Activated naive CD8-positive, alpha-beta T cell (primary cell): ENCODE measurements around the gene KIAA0753.
"Not testable (repeated sequence)": the region's sequence is repeated elsewhere in the genome, so short reads cannot be mapped to it uniquely, and the experiment has no call there.

Experiments used
- H3K27ac Mint-ChIP-seq: one replicate; pipeline ENCODE4 v1.8.0; 2021; ENCODE audit warnings: mixed read lengths
- H3K27me3 Mint-ChIP-seq: one replicate; pipeline ENCODE4 v1.8.0; 2021; ENCODE audit warnings: mixed read lengths
- H3K36me3 Mint-ChIP-seq: one replicate; pipeline ENCODE4 v1.8.0; 2021; ENCODE audit warnings: mixed read lengths
- H3K4me1 Mint-ChIP-seq: one replicate; pipeline ENCODE4 v1.8.0; 2021; ENCODE audit warnings: low read depth, mixed read lengths
- H3K4me3 Mint-ChIP-seq: one replicate; pipeline ENCODE4 v1.8.0; 2021; ENCODE audit warnings: mild to moderate bottlenecking, mixed read lengths
- H3K9me3 Mint-ChIP-seq: one replicate; pipeline ENCODE4 v1.8.0; 2021; ENCODE audit warnings: low read depth, mixed read lengths

The KIAA0753 gene

DNA sequence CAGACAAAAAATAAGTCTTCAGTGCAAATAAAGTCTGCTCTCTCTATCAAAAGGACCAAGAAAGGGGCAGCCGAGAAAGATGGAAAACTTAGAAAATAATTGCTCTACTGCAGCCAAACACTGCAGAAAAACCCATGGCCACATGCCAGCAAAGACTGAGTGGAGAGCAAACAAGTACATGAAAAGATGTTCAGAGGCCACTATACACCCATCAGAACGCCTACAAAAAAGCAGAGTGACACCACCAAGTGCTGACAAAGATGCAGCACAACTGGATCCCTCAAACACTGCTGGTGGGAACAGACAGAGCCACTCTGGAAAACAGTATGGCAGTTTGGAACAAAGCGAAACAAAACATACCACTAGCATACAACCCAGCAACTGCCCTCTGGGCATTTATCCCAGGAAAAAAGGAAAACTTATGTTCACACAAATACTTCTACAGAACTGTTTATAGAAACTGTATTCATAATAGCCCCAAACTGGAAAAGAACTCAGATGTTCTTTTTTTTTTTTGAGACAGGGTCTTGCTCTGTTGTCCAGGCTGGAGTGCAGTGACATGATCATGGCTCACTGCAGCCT, 36.7 kb downstream of the KIAA0753 start:
- peaks cover 10% of the 10 kb centered on the region for H3K36me3 Mint-ChIP-seq
- H3K4me3 Mint-ChIP-seq: no peak overlapping the region
- no peaks in the 10 kb centered on the region for H3K9me3 Mint-ChIP-seq
- no peaks in the 10 kb centered on the region for H3K4me1 Mint-ChIP-seq
- no peak overlapping the region for H3K27ac Mint-ChIP-seq
- no peaks in the 10 kb centered on the region for H3K27me3 Mint-ChIP-seq

DNA sequence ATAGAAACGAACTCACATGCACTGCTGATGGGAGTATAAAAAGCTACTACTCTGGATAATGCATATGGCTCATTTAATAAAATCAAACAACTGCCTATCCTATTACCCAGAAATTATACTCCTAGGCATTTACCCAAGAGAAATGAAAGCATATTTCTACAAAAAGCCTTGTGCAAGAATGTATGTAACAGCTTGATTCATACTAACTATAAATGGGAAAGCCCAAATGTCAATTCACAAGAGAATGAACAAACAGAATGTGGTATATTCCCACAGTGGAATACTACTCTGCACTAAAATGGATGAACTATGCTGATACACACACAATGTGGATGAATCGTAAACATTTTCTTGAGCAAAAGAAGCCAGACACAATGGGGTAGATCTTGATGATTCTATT, 38.4 kb downstream of the KIAA0753 start:
- Mint-ChIP-seq H3K4me3 (no peak overlapping the region), H3K27me3 (no peaks in the 10 kb centered on the region), H3K27ac (no peak overlapping the region), H3K9me3 (no peaks in the 10 kb centered on the region), H3K4me1 (no peaks in the 10 kb centered on the region), H3K36me3 (peaks cover 10% of the 10 kb centered on the region)

DNA sequence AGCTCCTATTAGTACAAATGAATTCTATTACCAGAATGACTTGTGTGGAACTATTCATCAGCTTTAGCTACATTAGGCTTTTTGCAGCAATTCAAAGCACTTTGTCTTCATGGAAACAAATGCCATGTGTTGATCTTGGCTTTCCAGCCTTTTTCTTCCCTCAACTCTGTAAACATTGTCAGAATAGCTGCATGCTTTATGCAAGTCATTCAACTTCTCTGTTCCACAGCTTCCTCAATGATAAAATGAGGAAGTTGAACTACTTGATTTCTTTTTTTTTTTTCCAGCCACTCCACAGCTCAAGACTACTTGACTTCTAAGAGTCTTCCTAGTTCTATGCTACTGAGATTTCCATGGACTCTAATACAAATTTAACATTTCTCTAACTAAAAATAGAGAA, 41.1 kb downstream of the KIAA0753 start:
- Mint-ChIP-seq H3K4me3 (no peak overlapping the region), H3K36me3 (peaks cover 21% of the 10 kb centered on the region), H3K9me3 (no peaks in the 10 kb centered on the region), H3K27ac (no peak overlapping the region), H3K4me1 (no peaks in the 10 kb centered on the region), H3K27me3 (no peaks in the 10 kb centered on the region)

DNA sequence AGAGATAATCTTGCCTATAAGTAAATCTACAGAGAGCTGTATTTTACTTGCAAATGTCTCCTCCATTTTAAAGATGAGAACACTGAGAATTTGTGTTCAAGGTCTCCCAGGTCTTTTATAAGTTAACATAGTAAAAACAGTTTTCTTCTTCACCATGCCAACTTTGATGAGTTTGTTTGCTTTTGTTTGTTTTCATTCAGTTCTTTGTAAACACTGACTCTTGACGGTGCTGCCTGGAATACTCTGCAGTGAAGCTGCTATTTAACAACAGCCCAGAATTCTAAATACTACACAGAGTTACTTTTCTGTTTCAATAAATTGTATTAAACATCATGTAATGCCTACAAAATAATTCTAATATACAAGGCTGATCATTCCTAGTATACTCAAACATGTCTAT, 42.8 kb downstream of the KIAA0753 start:
- Mint-ChIP-seq H3K9me3 (no peaks in the 10 kb centered on the region), H3K4me1 (no peaks in the 10 kb centered on the region), H3K27me3 (no peaks in the 10 kb centered on the region), H3K27ac (no peak overlapping the region), H3K36me3 (peaks cover 25% of the 10 kb centered on the region), H3K4me3 (no peak overlapping the region)

DNA sequence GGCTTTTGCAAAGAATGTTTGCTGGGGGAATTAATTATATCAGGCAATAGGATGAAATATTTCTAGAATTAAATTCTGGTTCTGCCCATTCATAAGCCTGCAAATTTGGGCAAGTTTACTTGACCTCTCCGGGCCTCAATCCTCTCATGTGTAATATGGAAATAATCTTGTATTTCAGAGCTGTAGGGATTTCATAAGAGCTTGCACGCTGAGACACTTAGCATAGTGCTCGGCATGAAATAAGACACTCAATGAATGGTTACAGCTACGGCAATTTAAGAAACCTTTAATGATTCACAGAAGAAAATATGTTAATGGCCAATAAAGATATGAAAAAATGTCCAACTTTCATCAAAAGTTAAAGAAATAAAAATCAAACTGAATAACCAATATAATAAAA, 43.6 kb downstream of the KIAA0753 start:
- Mint-ChIP-seq H3K9me3 (no peaks in the 10 kb centered on the region), H3K4me3 (no peak overlapping the region), H3K4me1 (no peaks in the 10 kb centered on the region), H3K27ac (no peak overlapping the region), H3K27me3 (no peaks in the 10 kb centered on the region), H3K36me3 (peaks cover 23% of the 10 kb centered on the region)

DNA sequence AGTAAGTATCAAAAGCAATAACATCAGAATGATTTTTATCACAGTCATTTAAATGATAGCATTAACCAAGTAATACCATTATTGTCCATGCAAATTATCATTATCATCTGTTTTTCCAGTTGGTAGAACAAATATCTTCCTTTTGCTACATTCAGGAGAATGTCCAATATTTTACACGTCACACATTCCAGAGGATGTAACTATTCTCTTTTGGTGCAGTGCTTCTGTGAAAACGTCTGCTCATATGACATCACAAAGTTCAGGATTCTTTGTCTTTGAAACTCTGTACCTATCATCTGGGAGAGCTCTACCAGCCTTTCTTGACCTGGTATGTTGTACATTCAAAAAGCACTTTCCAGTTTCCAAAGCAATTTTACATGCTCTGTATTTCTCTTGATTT, 44.0 kb downstream of the KIAA0753 start:
- H3K4me3 Mint-ChIP-seq: no peak overlapping the region
- H3K27me3 Mint-ChIP-seq: no peaks in the 10 kb centered on the region
- H3K4me1 Mint-ChIP-seq: no peaks in the 10 kb centered on the region
- peaks cover 27% of the 10 kb centered on the region for H3K36me3 Mint-ChIP-seq
- H3K27ac Mint-ChIP-seq: no peak overlapping the region
- H3K9me3 Mint-ChIP-seq: no peaks in the 10 kb centered on the region

DNA sequence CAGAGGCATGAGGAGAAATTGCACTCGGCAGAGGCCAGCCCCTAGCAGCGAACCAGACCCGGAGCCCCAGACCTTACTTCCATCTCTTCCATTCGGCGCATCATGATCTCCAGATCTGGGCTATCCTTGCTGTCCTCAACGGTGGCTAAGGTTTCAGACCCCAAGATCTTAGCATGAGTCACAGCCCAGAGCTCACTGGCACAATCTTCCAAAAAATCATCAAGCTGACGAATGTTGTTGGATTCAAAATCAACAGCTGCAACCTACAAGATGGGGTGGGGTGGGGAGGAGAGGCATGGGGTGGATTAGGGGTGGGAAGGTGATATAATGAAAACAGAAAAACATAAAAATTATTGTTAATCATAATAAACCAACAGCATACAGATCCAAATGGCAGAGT, 44.4 kb downstream of the KIAA0753 start:
- no peak overlapping the region for H3K4me3 Mint-ChIP-seq
- no peaks in the 10 kb centered on the region for H3K27me3 Mint-ChIP-seq
- no peak overlapping the region for H3K27ac Mint-ChIP-seq
- H3K4me1 Mint-ChIP-seq: no peaks in the 10 kb centered on the region
- H3K36me3 Mint-ChIP-seq: peaks cover 28% of the 10 kb centered on the region
- no peaks in the 10 kb centered on the region for H3K9me3 Mint-ChIP-seq

DNA sequence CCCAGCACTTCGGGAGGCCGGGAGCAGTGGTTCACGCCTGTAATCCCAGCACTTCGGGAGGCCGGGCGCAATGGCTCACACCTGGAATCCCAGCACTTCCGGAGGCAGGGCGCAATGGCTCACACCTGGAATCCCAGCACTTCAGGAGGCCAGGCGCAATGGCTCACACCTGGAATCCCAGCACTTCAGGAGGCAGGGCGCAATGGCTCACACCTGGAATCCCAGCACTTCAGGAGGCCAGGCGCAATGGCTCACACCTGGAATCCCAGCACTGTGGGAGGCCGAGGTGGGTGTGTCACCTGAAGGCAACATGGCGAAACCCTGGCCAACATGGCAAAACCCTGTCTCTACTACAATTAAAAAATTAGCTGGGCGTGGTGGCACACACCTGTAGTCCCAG, 47.1 kb downstream of the KIAA0753 start:
- H3K36me3 Mint-ChIP-seq: peaks cover 25% of the 10 kb centered on the region
- not testable (repeated sequence) for H3K9me3 Mint-ChIP-seq, H3K4me1 Mint-ChIP-seq, H3K27ac Mint-ChIP-seq, H3K4me3 Mint-ChIP-seq, H3K27me3 Mint-ChIP-seq

DNA sequence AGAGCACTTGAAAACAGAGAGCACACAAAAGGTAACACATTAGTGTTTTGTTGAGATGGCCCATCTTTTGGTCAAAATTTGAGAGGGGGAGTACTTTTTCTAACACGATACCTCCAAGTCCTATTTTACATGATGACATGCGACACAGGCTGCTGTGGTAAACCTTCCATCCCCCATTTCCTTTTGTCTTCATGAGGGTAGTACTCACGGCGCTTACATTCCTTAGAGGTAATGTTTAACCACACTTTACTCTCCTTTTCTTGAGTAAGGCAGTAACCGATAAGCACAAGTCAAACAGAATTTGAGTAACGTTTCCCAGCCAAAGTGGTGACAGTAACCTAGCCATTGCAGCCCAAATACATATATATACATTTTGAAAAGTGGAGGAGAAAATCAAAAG, 48.3 kb downstream of the KIAA0753 start:
- Mint-ChIP-seq H3K4me1 (no peaks in the 10 kb centered on the region), H3K27me3 (no peaks in the 10 kb centered on the region), H3K4me3 (no peak overlapping the region), H3K9me3 (no peaks in the 10 kb centered on the region), H3K27ac (no peak overlapping the region), H3K36me3 (peaks cover 30% of the 10 kb centered on the region)

DNA sequence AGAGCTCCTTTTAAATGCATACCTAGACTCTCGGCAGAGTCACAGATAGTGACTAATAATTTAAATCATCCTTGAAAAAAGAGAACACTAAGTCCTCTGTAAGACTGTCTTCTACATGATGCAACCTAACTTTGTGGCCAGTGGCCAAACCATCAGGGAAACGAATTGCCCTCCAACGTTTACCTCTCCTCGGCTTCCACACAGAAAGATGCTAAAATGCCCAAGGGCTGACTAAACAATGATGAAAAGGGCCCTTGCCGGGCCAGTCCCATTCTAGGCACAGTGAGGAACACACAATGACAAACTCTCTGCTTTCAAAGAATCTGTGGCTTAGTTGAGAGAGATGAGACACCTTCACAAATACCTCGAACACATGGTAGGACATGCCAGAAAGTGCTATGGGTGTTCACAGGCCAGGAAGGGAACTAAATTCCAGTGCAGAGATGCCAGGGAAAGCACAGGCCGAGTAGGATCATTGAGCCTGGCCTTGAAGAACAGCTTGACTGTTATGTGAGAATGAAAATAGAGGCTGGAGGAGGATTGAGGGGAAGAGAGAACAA, 48.8 kb downstream of the KIAA0753 start:
- H3K27ac Mint-ChIP-seq: no peak overlapping the region
- H3K27me3 Mint-ChIP-seq: no peaks in the 10 kb centered on the region
- H3K4me1 Mint-ChIP-seq: no peaks in the 10 kb centered on the region
- no peak overlapping the region for H3K4me3 Mint-ChIP-seq
- H3K36me3 Mint-ChIP-seq: peaks cover 28% of the 10 kb centered on the region
- H3K9me3 Mint-ChIP-seq: no peaks in the 10 kb centered on the region

DNA sequence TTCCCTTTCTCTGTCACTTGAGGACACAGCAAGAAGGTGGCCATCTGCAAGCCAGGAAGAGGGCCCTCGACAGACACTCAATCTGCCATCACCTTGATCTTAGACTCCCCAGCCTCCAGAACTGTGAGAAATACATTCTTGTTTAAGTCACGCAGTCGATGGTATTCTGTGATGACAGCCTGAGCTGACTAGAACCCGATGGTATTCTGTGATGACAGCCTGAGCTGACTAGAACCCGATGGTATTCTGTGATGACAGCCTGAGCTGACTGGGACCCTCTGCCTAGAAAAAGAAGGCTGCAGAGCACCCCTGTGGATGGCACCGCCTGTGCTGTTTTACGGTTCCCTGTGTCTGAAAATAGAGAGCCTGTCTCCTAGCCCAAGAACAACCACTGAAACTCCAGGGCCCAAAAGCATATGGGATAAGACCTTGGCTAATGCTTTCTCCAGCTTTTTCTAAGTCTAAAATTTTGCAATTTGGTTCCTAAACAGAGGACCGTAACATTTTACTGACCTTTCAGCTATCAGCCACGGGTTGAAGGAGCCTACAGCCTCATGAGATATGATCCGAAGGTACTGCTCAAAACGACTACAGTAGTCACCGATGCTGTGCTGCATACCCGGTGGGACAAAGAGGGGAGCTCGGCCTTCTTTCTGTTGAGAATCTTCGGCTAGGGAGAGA, 51.1 kb downstream of the KIAA0753 start:
- H3K9me3 Mint-ChIP-seq: peaks cover 6% of the 10 kb centered on the region
- H3K36me3 Mint-ChIP-seq: peaks cover 32% of the 10 kb centered on the region
- no peak overlapping the region for H3K4me3 Mint-ChIP-seq

DNA sequence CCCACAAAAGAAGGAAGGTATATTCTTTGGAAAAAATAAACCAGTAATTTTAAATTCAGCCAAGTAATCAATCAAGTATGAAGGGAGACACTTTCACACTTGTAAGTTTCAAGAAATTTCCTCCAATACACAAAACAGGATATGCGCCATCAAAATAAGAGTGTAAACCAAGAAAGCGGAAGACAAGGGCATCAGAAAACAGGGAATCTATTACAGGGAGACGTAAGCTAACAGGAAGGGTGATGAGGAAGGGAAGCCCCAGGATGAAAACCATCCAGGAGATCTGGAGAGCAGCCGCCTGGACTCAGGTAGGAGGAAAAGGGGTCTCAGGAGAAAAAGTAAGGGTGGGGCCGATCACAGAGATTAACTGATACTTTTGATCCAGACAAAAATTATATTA, 52.3 kb downstream of the KIAA0753 start:
- no peak overlapping the region for H3K4me3 Mint-ChIP-seq
- peaks cover 38% of the 10 kb centered on the region for H3K36me3 Mint-ChIP-seq
- H3K4me1 Mint-ChIP-seq: no peaks in the 10 kb centered on the region
- H3K27me3 Mint-ChIP-seq: no peaks in the 10 kb centered on the region
- H3K27ac Mint-ChIP-seq: no peak overlapping the region
- peaks cover 6% of the 10 kb centered on the region for H3K9me3 Mint-ChIP-seq

More for the DNA sequence above, 51.1 kb downstream of the KIAA0753 start:
- no peaks in the 10 kb centered on the region for H3K4me1 Mint-ChIP-seq
- H3K27me3 Mint-ChIP-seq: no peaks in the 10 kb centered on the region
- no peak overlapping the region for H3K27ac Mint-ChIP-seq

DNA sequence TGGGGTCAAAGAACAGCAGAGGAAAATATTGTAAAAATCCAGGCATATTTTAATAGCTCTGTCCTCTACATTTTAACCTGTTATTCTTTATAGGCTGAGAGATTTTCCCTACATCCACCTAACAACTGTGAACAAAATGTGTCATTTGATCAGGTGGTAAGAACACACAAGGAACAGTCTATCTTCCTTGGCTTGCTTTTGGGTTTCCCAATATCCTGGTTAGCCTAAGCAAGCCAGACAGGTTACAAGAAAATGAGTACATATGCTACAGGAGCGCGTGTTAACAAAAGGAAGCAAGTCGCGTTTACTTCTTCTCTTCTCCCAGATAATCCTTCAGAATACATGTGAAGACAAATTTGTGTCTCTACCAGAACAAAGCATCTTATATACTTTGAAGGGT, 53.2 kb downstream of the KIAA0753 start:
- Mint-ChIP-seq H3K4me1 (no peaks in the 10 kb centered on the region), H3K27ac (no peak overlapping the region), H3K4me3 (no peak overlapping the region), H3K27me3 (no peaks in the 10 kb centered on the region), H3K9me3 (peaks cover 6% of the 10 kb centered on the region), H3K36me3 (peaks cover 46% of the 10 kb centered on the region)

DNA sequence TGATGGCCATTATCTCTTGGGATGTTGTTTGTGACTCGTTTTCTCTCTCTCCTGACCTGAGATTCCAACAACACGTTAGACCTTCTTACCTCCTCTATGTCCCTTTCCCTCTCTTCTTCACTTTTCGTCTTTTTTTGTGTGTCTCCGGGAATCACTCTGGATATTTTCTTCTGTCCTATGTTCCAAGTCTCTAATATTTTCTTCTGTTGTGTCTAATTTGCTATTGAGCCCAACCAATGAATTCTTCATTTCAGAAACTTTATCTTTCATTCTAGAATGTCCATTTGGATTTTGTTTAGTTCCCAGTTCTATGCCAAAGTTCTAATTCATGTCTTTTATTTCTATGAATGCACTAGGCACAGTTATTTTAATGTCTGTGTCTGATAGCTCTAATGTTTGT, 57.1 kb downstream of the KIAA0753 start:
- Mint-ChIP-seq H3K4me1 (no peaks in the 10 kb centered on the region), H3K27ac (no peak overlapping the region), H3K9me3 (peaks cover 6% of the 10 kb centered on the region), H3K4me3 (no peak overlapping the region), H3K36me3 (peaks cover 38% of the 10 kb centered on the region), H3K27me3 (no peaks in the 10 kb centered on the region)

DNA sequence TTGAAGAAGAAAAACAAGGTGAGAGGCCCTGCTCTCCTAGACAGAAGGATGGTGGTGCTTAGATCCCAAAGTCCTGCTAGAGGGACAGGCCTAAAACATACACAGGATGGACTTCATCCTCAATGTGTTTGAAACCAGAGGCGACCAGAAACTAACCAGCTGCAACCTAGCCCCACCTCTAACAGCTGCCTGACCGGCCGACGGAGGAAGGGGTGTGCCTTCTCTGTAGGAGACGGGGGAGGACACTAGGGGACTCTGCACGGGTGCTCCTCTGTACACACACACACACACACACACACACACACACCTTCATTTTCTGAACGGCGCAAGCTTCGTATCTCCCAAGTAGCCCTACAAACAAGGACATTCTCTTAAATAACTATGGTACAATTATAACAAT, 59.9 kb downstream of the KIAA0753 start:
- Mint-ChIP-seq H3K9me3 (peaks cover under 1% of the 10 kb centered on the region), H3K27ac (no peak overlapping the region), H3K4me1 (peaks cover 6% of the 10 kb centered on the region), H3K36me3 (peaks cover 24% of the 10 kb centered on the region), H3K27me3 (no peaks in the 10 kb centered on the region), H3K4me3 (no peak overlapping the region)

DNA sequence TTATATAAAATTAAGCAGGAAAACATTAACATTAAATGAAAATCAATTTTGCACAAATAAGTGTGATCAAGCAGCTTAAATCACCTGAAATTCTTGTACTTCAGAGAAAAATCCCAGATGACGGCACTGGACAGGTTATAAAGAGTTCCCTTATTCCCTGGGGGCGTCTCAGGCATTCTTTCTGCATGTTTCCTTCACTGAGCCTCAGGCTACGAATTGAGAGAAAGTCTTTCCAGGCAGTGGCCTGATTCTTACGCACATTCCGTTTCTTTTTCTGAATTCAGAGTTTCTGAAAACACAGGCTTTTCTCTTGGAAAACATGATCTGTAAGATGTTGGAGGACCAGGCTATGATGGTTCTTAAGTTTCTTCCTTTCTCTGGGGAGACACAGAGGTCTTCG, 62.0 kb downstream of the KIAA0753 start:
- Mint-ChIP-seq H3K27ac (no peak overlapping the region), H3K9me3 (no peaks in the 10 kb centered on the region), H3K4me1 (peaks cover 20% of the 10 kb centered on the region), H3K36me3 (peaks cover 14% of the 10 kb centered on the region), H3K27me3 (no peaks in the 10 kb centered on the region), H3K4me3 (no peak overlapping the region)
